Kasumi-1 (cell line): ENCODE results near the gene ABO.
"Not testable (repeated sequence)": the region's sequence is repeated elsewhere in the genome, so short reads cannot be mapped to it uniquely, and the experiment has no call there.

Experiments used
- DNase-seq, 2 experiments: peaks; one replicate each; lab custom pipeline; 2025; lab: John Stamatoyannopoulos, UW

Gene ABO

GRCh38 chr9:133225171-133226011 is 49.6 kb downstream of the ABO start:
- DNase-seq: no peak

GRCh38 chr9:133224762-133225161 is 50.2 kb downstream of the ABO start:
- DNase-seq: no peak

GRCh38 chr9:133223159-133223756 is 51.7 kb downstream of the ABO start:
- DNase-seq: not testable (repeated sequence)

GRCh38 chr9:133221994-133222393 is 53.0 kb downstream of the ABO start:
- not testable (repeated sequence) for DNase-seq

GRCh38 chr9:133221177-133221809 is 53.7 kb downstream of the ABO start:
- DNase-seq: no peak

- not testable (repeated sequence) for DNase-seq
These were observed 56.7 kb downstream of the ABO start for GRCh38 chr9:133218049-133218975.

- not testable (repeated sequence) for DNase-seq
These were observed 57.5 kb downstream of the ABO start for GRCh38 chr9:133217333-133217988.

- DNase-seq: not testable (repeated sequence)
These were observed 60.7 kb downstream of the ABO start for GRCh38 chr9:133214276-133214675.

- no peak for DNase-seq
These were observed 64.4 kb downstream of the ABO start for GRCh38 chr9:133210609-133211008.

GRCh38 chr9:133210202-133210532 is 64.8 kb downstream of the ABO start:
- DNase-seq: no peak

GRCh38 chr9:133209327-133210201 is 65.4 kb downstream of the ABO start:
- not testable (repeated sequence) for DNase-seq

GRCh38 chr9:133208880-133209300 is 66.1 kb downstream of the ABO start, which contains the start of gene OBP2B:
TSS of gene OBP2B (minus strand) at chr9:133209250. CDS start at chr9:133209199, 51 bp downstream.
- DNase-seq: not testable (repeated sequence)

GRCh38 chr9:133208171-133208879 is 66.7 kb downstream of the ABO start:
- DNase-seq: not testable (repeated sequence)

- no peak for DNase-seq
These were observed 67.3 kb downstream of the ABO start for GRCh38 chr9:133207540-133208170.

GRCh38 chr9:133207021-133207531 is 67.9 kb downstream of the ABO start:
- DNase-seq: no peak

- DNase-seq: no peak
These were observed 68.7 kb downstream of the ABO start for GRCh38 chr9:133205996-133206931.

- not testable (repeated sequence) for DNase-seq
These were observed 69.5 kb downstream of the ABO start for GRCh38 chr9:133205481-133205887.
